GM21529 (cell line): ENCODE data around the gene SFI1.
"Not testable (repeated sequence)": the region's sequence is repeated elsewhere in the genome, so short reads cannot be mapped to it uniquely, and the experiment has no call there.

Source experiments
- ATAC-seq: cut with Tn5 transposase; IDR thresholded peaks from one replicate; pipeline ENCODE4 v1.9.1; 2021; ENCODE audit not compliant: unreplicated experiment

SFI1 gene

DNA sequence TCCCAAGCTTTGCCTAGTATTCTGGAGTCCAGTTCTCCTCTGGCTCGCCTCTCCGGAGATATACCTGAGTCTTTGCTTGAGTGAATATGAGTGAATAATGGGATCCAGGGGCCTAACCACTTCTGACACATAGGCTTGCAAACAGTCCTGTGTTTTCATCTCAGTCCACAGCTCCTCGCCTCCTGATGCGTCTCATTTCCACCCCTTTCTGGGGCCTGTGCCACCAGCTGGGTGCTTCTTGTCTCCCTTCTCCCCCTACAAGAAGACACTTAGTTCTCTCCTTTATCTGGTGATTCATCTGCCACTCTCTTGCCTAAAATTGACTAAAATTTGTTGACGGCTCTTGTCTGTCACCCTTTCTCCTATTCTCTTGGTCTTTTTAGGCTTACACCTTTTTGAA is 44.6 kb downstream of the SFI1 start:
- no peak for ATAC-seq

DNA sequence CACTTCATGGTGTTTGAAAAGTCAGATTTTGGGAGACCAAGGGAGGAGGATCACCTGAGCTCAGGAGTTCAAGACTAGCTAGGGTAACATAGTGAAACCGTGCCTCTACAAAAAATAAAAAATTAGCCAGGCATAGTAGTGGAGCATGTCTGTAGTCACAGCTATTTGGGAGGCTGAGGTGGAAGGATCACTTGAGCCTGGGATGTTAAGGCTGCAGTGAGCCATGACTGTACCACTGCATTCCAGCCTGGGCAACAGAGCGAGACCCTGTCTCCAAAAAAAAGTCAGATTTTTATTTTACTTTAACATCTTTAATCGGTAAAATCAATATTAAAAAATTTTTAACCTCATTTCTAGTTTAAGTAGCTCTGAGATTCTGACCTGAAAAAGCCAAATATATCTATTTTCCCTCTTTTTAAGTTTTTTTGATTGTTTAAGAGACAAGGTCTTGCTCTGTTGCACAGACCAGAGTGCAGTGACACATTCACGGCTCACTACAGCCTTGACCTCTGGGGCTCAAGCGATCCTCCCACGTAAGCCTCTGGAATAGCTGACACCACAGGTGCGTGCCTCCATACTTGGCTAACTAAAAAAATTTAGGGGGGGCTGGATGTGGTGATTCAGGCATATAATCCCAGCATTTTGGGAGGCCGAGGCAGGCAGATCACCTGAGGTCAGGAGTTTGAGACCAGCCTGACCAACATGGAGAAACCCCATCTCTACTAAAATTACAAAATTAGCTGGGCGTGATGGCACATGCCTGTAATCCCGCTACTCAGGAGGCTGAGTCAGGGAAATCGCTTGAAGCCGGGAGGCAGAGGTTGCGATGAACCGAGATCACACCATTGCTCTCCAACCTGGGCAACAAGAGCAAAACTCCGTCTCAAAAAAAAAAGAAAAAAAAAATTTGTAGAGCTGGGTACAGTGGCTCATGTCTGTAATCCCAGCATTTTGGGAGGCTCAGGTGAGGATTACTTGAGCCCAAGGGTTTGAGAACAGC is 48.4 kb downstream of the SFI1 start:
- ATAC-seq: no peak

DNA sequence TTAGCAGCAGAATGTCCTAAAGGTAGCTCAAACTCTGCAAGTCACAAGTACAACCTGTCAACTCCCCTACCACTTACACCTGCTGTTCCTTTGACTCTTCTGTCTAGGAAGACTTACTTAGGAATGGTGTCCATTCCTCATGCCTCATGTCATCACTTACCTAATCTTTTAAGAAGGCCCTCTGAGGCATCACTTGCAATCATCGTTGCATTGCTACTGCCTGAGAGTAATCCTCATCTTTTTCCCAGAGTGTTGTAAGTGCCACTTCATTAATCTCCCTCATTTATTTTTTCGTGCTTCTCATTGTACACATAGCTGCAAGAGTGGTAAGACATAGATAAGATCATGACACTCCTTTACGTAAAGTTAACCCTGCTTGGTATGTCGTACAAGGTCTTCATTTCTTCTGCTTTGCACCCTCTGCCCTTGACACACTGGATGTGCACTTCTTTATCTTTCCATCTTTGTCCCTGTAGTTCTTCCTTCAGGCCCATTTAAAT is 54.6 kb downstream of the SFI1 start:
- ATAC-seq: no peak

DNA sequence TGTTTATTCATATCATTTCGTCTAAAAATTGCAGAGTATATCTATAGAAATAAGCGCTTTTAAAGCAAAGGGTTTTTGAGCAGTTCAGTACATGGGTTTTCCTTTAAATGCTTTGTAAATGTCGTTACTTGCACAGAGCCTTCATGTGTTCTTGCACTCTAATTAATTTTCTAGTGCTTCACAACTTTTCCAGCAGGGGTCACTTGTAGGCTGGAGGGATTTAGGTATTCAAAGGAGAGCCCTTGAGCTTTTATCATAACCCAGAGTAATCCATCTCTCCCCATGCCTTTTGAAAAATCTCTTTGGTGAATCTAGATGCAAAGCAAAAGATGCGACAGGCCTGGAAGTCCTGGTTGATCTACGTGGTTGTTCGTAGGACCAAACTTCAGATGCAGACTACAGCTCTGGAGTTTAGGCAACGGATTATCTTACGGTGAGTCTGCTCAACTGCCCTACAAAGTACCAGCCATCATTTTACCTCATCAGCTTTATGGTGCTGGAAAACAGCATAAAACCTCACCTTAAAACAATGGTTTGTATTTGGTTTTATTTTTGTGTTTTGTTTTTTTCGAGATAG is 60.4 kb downstream of the SFI1 start:
- ATAC-seq: no peak

DNA sequence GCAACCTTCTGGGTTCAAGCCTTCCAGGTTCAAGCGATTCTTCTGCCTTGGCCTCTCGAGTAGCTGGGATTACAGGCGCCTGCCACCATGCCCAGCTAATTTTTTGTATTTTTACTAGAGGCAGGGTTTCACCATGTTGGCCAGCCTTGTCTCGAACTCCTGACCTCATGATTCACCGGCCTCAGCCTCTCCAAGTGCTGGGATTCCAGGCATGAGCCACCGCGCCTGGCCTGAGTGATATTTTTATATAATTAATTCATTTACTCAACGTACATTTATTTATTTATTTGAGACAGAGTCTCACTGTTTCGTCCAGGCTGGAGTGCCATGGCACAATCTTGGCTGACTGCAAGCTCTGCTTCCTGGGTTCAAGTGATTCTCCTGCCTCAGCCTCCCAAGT is 62.2 kb downstream of the SFI1 start:
- not testable (repeated sequence) for ATAC-seq

DNA sequence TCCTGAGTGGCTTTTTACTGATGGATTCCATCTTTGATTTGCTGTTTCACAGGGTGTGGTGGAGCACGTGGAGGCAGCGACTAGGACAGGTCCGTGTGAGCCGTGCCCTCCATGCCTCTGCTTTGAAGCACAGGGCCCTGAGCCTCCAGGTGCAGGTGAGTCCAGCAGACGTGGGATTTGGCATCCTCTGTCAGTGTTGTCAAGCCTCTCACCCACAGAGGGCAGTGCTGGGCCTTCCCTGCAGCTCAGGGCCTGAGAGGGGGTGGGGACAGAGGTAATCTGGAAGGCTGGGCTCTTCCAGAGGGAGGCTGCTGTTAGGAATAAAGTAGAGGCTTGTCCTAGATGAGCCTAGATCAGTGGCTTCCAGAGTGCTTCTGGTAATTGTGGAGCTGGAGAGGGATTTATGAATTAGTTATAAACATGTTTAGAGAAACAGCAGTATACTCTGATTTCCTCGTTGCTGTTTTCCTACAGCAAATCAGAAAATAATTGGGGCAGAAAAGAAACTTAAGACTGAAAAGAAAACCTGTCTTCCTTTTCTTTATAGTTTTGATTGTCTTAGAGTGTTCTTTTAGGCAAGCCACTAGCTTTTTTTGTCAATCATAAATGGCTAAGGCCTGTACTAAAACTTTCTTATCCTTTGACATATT is 65.0 kb downstream of the SFI1 start:
- ATAC-seq: no peak

DNA sequence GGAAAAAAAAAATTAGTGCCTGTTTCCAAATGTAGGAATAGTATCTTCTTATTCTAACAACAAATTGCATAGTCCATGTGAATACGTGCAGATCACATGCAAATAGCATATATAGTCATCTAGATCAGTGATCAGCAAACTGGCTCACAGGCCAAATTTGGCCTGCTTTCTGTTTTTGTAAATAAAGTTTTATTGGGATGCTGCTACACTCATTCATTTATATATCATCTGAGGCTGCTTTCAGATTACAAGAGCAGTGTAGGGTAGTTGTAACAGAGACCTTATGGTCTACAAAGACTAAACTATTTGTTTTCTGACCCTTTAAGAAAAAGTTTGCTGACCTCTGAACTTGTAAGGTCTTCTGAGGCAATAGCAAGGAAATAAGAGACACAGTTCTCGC is 65.6 kb downstream of the SFI1 start:
- ATAC-seq: no peak

DNA sequence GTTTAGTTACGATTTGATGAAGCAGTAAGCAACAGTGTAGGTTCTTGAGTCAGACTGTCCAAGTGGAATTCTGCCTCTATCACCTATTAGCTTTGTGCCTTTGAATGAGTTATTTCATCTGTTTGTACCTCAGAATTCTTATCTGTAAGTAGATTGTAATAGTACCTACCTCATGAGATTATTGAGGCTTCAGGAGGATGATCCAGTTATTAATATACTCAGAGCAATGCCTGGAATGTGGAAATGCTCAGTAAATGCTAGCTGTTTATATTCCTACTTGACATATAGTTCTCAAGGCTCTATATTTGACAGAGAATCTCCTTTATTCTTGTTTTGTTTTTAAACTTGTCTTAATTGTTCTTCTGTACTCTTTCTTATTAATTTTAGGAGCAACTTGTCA is 70.1 kb downstream of the SFI1 start:
- ATAC-seq: no peak

DNA sequence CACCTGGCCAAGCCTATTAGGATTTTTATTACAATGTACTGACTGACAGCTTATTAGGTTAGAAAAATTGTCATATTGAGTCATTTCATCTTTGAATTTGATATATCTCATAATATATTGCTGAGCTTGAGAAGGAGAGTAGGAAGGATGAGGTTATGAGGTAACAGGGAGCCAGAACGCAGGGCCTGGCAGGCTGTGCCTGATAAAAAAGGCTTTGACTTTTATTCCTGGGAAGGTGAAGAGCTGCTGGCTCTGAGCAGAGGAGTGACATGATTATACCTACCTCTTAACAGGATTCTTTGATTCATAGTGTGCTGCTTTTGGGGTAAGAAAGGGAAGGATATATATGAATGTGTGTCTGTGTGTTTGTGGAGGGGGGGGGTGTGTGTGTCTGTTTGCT is 70.9 kb downstream of the SFI1 start:
- no peak for ATAC-seq

DNA sequence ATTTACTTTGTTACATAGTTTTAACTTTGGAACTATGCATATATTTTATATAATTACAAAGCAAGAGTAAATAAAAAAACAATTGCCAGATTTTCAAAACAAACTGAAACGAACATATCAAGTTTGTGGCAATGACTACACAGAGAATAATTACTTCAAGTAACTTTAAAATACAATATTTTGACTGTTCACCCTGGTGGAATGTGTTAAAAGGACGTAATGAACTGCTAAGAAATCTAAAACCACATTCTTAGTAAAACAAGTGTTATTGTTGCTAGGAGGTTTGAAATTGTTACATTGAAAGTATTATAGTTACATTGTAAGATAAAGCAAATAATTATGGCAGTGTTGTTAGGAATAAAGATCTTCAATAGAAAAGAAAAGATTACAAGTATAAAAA is 71.4 kb downstream of the SFI1 start:
- no peak for ATAC-seq

DNA sequence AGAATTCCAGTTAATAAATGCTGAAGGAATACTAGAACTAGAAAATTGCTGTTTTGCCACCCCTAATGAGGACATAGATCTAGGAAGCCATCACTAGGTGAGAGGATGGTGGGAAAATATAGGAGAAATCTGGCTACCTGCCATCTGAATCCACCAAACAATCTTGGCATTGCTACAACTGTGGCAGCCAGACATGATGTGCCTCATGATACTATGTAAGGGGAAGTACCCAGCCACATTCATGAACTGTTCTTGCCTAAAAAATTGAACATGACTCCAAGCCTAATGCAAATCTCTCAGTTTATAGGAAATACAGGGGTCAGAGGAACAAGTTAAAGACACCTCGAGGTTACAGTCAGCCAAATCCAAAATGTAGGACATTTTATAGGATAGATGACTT is 72.8 kb downstream of the SFI1 start:
- no peak for ATAC-seq

DNA sequence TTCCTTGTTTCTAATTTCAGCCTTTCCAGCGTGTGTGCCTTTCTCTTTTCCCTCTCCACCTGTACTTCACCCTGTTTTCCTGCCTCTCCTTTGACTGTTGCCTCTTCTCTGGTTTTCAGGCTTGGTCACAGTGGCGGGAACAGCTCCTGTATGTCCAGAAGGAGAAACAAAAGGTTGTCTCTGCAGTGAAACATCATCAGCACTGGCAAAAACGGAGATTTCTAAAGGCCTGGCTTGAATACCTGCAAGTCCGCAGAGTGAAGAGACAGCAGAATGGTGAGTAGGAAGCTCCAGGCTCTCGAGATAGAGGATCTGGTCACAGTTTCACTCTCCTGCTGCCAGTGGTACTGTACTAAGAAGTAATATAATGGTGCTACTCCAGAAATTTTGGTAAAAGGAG is 76.6 kb downstream of the SFI1 start:
- no peak for ATAC-seq

DNA sequence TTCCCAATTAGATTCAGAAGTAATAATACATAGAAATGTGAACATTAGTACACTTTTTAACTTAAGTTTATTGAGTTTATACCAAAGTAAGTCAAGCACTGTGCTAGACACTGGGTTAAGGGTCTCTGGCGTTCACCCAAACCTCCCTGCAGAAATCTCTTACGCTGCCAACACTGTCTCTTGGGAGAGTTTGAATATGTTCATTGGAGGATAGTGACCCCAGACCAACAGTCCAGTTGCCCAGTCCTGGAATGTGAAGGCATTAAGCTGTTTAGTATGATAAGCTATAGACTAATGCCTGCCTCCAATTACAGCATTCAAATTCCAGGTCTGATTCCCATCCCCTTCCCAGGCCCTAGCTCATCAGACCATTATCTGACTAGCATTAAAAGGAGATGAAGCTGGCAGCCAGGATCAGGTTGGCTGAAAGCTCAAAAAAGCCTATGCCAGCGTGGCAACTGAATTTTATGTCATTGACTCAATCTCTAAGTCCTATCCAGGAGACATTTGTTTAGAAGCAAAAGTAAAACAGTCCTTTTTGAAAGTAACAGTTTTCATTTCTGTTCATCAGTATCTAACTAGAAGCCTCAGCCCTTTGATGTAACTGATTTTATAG is 77.8 kb downstream of the SFI1 start:
- no peak for ATAC-seq

DNA sequence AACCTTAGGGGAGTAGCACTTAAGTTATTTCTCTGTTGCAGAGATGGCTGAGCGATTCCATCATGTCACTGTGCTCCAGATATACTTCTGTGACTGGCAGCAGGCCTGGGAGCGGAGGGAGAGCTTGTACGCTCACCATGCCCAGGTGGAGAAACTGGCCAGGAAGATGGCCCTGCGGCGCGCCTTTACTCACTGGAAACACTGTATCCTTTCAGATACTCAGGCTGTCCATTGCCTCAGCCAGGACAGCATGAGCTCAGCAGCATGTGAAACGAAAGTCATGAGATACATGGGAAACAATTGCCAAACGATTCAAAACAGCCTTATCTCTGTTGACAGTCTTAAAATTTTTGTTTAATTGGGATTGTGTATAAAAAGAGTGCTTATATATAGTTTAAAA is 78.9 kb downstream of the SFI1 start:
- no peak for ATAC-seq

DNA sequence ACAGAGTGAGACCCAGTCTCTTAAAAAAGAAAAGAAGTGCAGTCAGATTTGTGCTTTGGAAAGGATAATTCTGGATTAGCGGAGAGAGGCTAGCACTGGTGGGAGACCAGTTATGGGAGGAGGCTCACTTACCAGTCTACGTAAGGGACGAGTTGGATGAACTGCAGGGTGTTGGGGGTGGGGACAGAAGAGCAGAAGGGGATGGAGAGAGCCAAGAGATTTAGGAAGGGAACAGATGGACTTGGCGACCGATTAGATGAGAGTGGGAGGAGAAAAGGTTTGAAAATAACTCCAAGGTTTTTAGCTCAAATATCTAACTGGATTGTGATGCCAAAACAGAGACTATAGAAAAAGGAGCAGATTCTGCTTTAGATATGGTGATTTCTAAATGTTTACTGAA is 81.4 kb downstream of the SFI1 start:
- ATAC-seq: no peak

DNA sequence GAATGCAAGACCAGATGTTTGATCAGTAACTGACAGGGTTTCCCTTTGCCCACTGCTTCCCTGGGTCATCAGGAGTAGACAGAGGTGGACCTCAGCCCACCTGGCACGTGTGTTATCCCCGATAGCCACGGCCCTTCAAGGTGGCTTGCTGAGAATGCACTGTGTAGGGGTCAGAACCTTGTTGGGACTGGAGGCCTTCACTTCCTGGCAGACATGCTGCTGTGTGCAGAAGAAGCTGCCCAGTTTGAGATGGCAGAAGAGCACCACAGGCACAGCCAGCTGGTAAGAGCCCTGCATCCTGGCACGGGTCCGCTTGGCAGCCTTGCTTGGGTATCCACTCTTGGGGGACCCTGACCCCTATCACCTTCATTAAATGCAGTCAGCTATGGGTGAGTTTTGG is 81.8 kb downstream of the SFI1 start:
- ATAC-seq: no peak

DNA sequence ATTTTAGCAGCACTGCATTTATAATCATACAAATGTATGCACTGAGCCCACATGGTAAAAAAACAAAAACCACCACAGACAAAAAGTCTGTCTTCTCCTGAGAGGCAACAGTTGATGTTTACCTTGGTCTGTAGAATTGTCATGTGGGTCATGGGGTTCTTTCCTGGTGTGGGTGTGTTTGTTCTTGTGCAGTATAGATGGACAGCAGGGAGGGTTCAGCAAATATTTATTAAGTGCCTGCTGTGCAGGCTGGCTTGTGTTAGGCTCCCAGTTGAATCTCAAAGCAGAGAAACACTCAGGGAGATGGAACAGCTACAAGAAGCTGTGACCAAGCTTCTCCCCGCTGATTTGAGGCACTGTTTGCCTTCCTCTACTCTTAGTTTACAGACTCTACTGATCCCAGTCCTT is 83.5 kb downstream of the SFI1 start:
- ATAC-seq: no peak

DNA sequence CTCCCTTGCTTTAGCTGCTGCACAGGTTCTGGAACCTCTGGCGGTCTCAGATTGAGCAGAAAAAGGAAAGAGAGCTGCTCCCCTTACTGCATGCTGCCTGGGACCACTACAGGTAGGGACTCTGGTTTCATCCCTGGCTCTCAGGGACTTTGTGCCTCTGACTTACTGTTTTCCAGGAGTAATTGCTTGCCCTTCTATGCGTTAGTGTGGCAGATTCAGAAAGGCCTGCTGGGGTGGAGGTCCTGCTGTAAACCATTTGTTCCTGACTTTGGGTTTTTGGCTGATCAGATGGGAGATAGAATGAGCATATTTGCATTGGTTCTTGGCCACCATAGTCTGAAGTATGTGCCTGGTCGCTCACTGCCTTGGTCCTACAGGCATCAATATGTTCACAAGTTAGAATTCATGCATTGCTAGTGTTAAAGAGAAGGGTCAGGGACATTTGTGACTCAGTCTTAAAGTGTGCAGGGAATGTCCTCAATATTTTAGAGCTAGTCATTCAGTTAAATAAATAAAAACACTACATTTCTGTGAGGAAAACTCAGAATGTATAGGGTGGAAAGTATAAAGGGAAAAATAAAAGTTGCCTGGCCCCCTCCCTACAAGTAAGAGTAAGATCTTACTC is 87.6 kb downstream of the SFI1 start:
- ATAC-seq: no peak

DNA sequence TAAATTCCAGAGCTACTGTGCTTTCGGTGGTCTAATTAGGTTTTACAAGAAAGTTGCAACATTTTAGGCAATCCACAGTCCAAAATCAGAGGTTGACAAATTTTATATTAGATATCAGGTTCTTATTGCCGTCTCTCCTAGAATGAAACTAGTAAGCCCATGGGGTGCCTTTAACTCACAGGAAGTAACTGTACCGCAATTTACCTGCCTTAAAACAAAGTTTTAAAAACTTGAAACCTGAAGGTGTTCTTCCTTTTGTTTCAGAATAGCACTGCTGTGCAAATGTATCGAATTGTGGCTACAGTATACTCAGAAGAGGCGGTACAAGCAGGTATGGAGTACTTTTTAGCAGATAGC is 88.4 kb downstream of the SFI1 start:
- no peak for ATAC-seq

DNA sequence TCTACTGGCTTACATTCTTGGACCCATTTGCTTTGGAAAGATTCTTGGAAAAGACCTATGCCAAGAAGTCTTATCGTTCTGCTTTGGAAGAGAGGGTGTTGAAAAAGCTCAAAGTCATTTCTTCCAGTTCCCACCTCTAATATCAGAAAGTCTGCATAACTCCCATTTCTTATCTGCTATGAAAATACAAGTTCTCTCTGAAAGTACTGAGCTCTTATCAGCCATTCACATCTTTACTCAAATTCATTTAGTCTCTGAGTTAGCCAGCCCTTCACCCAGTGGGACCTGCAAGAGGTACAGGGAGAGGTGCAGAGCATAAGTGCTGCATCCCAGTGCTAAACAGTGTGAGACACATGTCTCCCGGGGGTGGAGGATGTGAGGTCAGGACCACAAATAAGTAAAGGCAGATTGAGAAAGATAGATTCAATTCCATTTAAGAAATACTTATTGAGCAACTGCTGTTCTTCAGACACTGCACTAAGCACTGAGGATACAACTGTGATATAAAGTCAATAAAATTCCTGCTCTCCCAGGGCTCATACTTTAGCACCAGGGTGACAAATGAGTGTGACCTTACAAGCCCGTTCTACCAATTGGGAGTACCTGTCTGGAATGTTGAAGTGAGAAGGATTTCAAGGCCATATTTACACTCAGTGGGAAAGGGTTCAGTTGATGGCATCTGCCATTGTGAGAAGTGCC is 89.0 kb downstream of the SFI1 start:
- ATAC-seq: no peak
